Body of pancreas (tissue), 4 donors: ENCODE measurements around the gene TTC38. TPM values are rescaled to one million over a fixed set of nuclear protein-coding genes. Genes with fewer than 3 reads are reported as not detected.

Source experiments
- ATAC-seq: fragments of 150-250 bp; one replicate; pipeline ENCODE4 v1.9.1; 2016
- DNase-seq, 4 donors: peaks; one replicate each; pipeline ENCODE4 v3.0.0-alpha.2; 2019
- H3K27ac ChIP-seq, 4 donors: fragments of 200-600 bp; sonication (generic); 1 replicate in 3 of 4; 2 replicates in 1 of 4; pipeline versions ENCODE4 v1.5.1 to v1.6.1; 2016 to 2019; ENCODE audit warnings: mild to moderate bottlenecking in 1 of 4, mixed read lengths in 1 of 4, moderate library complexity in 1 of 4
- H3K27me3 ChIP-seq, 2 donors: fragments of 200-600 bp; sonication (generic); one replicate each; pipeline ENCODE4 v1.6.0; 2016; ENCODE audit warnings: mild to moderate bottlenecking in 1 of 2
- H3K36me3 ChIP-seq, 2 donors: fragments of 200-600 bp; sonication (generic); replicated peaks in 1 of 2; 2 replicates each; pipeline ENCODE4 v1.5.1; 2016; ENCODE audit warnings: low read depth in 2 of 2; ENCODE audit not compliant: insufficient read depth in 1 of 2
- H3K4me1 ChIP-seq: fragments of 200-600 bp; sonication (generic); one replicate; pipeline ENCODE4 v1.6.0; 2016
- H3K4me3 ChIP-seq, 2 donors: fragments of 200-600 bp; sonication (generic); 1 replicate in 1 of 2; 2 replicates in 1 of 2; pipeline ENCODE4 v1.5.1; 2016 to 2019
- H3K9me3 ChIP-seq, 3 donors: fragments of 200-600 bp; sonication (generic); 1 replicate in 2 of 3; 2 replicates in 1 of 3; pipeline ENCODE4 v1.5.1; 2016
- CTCF ChIP-seq, 7 experiments: fragments of 450-650 bp in 4 of 7; fragments of 200-600 bp in 3 of 7; sonication (generic) in 3 of 7; IDR thresholded peaks; one replicate each; pipeline ENCODE4 v1.5.1; 2016 to 2019; ENCODE audit warnings: antibody characterized with exemption in 7 of 7
- POLR2A ChIP-seq, 3 donors: fragments of 450-650 bp; IDR thresholded peaks; one replicate each; pipeline ENCODE4 v1.6.1; 2016; ENCODE audit warnings: antibody characterized with exemption in 3 of 3, mild to moderate bottlenecking in 2 of 3
- WGBS, 2 donors: methylation state at CpG; one replicate each; pipeline ENCODE4 v1.1.5; 2017; 5-methylcytosine and 5-hydroxymethylcytosine counted together
- intact Hi-C: fragments of 100-400 bp; cut with DNase I; formaldehyde crosslinking; loops from one replicate; pipeline ENCODE4 v1.15.1; 2023
- total RNA-seq, 2 donors: library from RNA; depleted of rRNA; stranded (reverse); fragments of >200 nt; gene quantifications; one replicate each; pipeline ENCODE4 v1.1.0, GENCODE V29; 2016

The TTC38 gene
- total RNA-seq, 2 donors from 2014 or later: 38.4 to 113 TPM

- H3K27ac ChIP-seq: no peak overlapping the region
- intact Hi-C loops: no loop called here
- H3K9me3 ChIP-seq: no peaks in the 10 kb centered on the region
- no peak for DNase-seq
- WGBS, 2 donors: 92 to 95% methylated on average over 13 of the region's 13 CpGs
- no peak for ATAC-seq
- no peak overlapping the region for H3K4me3 ChIP-seq
- H3K36me3 ChIP-seq: no peaks in the 10 kb centered on the region
- no peak for TF ChIP-seq CTCF (IDR thresholded peaks at IDR 0.05)
- no peak for TF ChIP-seq POLR2A (IDR thresholded peaks at IDR 0.05)
- H3K4me1 ChIP-seq: peaks cover 18% of the 10 kb centered on the region
- no peaks in the 10 kb centered on the region for H3K27me3 ChIP-seq
Observed at GRCh38 chr22:46299101-46299500, 31.3 kb downstream of the TTC38 start.

- no peak for ATAC-seq
- Histone ChIP-seq H3K27me3 (no peaks in the 10 kb centered on the region), H3K27ac (no peak overlapping the region), H3K9me3 (no peaks in the 10 kb centered on the region), H3K4me1 (peaks cover 18% of the 10 kb centered on the region), H3K36me3 (no peaks in the 10 kb centered on the region), H3K4me3 (no peak overlapping the region)
- WGBS, 2 donors: 87 to 94% methylated on average over 7 of the region's 7 CpGs
- TF ChIP-seq CTCF (IDR thresholded peaks at IDR 0.05) (no peak), POLR2A (IDR thresholded peaks at IDR 0.05) (no peak)
- intact Hi-C loops: no loop called here
- DNase-seq: no peak
Observed at GRCh38 chr22:46300491-46300890, 32.7 kb downstream of the TTC38 start.

GRCh38 chr22:46303347-46303965 is 35.6 kb downstream of the TTC38 start:
- ATAC-seq (no peak), DNase-seq (no peak)
- Histone ChIP-seq H3K9me3 (no peaks in the 10 kb centered on the region), H3K27ac (no peak overlapping the region), H3K36me3 (no peaks in the 10 kb centered on the region), H3K4me1 (no peaks in the 10 kb centered on the region), H3K4me3 (no peak overlapping the region), H3K27me3 (no peaks in the 10 kb centered on the region)
- 87 to 89% methylated on average over 5 to 7 of the region's 7 CpGs for WGBS, 2 donors
- intact Hi-C loops: no loop called here
- TF ChIP-seq CTCF (IDR thresholded peaks at IDR 0.05) (no peak), POLR2A (IDR thresholded peaks at IDR 0.05) (no peak)

GRCh38 chr22:46308283-46308988 is 40.6 kb downstream of the TTC38 start:
- TF ChIP-seq POLR2A (IDR thresholded peaks at IDR 0.05): no peak
- Histone ChIP-seq H3K4me1 (no peaks in the 10 kb centered on the region), H3K36me3 (no peaks in the 10 kb centered on the region), H3K4me3 (no peak overlapping the region), H3K27me3 (no peaks in the 10 kb centered on the region), H3K9me3 (no peaks in the 10 kb centered on the region), H3K27ac (no peak overlapping the region)
- WGBS, 2 donors: 90 to 95% methylated on average over 16 to 20 of the region's 23 CpGs
- DNase-seq: no peak
- no peak for ATAC-seq
- intact Hi-C loops: no loop called here

GRCh38 chr22:46309526-46310085 is 41.8 kb downstream of the TTC38 start:
- H3K27me3 ChIP-seq: no peaks in the 10 kb centered on the region
- no peaks in the 10 kb centered on the region for H3K36me3 ChIP-seq
- no peak for ATAC-seq
- TF ChIP-seq POLR2A (IDR thresholded peaks at IDR 0.05): no peak
- no peak for TF ChIP-seq CTCF (IDR thresholded peaks at IDR 0.05)
- no peaks in the 10 kb centered on the region for H3K9me3 ChIP-seq
- no peak overlapping the region for H3K27ac ChIP-seq
- no peak overlapping the region for H3K4me3 ChIP-seq
- intact Hi-C loops: loop anchor here (5.0 kb wide), 1 partner anchor 187 kb away; no protein-coding TSS in a partner anchor
- no peak for DNase-seq
- H3K4me1 ChIP-seq: no peaks in the 10 kb centered on the region
- 93 to 97% methylated on average over 13 to 14 of the region's 15 CpGs for WGBS, 2 donors
